ENCODE data around the gene SNX8.

DNA sequence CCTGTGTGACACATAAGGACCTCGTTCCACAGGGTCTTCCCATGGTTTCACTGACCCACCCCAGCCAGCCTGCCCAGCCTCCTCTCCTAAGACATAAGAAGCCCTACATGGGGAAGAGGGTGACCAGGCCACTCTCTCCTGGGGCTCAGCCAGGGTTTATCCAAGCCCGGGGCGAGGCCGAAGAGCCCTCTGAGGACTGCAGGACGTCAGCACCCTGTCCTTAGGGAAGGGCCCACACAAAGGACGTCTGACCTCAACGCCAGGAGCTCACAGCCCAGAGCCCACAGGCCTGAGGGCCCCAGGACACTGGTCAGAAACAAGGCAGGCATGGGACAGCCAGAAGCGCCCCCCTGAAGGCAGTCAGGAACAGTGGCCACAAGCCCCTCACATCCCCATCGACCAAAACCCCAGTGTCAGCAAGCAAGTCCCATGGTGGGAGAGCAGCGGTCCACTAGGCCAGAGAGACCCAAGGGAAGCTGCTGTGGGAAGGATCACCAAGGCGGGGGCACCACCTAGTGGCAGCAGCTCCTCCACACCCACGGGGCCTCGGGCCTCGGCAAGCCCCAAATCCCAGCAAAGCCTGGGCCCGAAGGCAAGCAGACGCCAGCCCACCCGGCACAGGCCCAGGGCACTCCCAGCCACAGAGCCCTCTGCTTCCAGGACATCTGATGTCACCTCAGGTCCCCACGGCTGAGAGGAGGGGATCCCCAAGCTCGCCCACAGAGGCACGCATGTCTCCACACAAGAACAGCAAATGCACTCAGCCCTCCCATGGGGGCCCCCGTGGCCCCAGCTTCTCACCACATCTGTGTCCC is 104.9 kb downstream of the SNX8 start:
- TF ChIP-seq, protein P1, sequence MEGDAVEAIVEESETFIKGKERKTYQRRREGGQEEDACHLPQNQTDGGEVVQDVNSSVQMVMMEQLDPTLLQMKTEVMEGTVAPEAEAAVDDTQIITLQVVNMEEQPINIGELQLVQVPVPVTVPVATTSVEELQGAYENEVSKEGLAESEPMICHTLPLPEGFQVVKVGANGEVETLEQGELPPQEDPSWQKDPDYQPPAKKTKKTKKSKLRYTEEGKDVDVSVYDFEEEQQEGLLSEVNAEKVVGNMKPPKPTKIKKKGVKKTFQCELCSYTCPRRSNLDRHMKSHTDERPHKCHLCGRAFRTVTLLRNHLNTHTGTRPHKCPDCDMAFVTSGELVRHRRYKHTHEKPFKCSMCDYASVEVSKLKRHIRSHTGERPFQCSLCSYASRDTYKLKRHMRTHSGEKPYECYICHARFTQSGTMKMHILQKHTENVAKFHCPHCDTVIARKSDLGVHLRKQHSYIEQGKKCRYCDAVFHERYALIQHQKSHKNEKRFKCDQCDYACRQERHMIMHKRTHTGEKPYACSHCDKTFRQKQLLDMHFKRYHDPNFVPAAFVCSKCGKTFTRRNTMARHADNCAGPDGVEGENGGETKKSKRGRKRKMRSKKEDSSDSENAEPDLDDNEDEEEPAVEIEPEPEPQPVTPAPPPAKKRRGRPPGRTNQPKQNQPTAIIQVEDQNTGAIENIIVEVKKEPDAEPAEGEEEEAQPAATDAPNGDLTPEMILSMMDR (IDR thresholded peaks at IDR 0.05), result no peak; the same call in 1 of the 2 replicates
- no peak for TF ChIP-seq REST (IDR thresholded peaks at IDR 0.05; ENCODE audit: insufficient read depth in 1 of 2, low read depth in 2 of 2, low read length in 1 of 2)
- TF ChIP-seq TCF7L2 (IDR thresholded peaks at IDR 0.05; ENCODE audit: low read depth, low read length), result no peak
- no peak for TF ChIP-seq POLR2AphosphoS5 (IDR thresholded peaks at IDR 0.05; ENCODE audit: low read depth, low read length)
- no peak for TF ChIP-seq SIN3A (IDR thresholded peaks at IDR 0.05; ENCODE audit: borderline replicate concordance, insufficient read depth, low read depth, low read length)
